WTC11 (cell line): ENCODE measurements around the gene ANO2. TPM values are rescaled to one million over a fixed set of nuclear protein-coding genes. Genes with fewer than 3 reads are reported as not detected.

Experiments used
- ATAC-seq: fragments of 200-7000 bp; cut with Tn5 transposase; 2 replicates; pipeline ENCODE4 v1.10.0; 2021; ENCODE audit warnings: mild to moderate bottlenecking, moderate library complexity
- CTCF ChIA-PET: fragments of 300-600 bp; sonication (Branson Sonifier 250); formaldehyde crosslinking; loops from one replicate; lab custom pipeline; 2021; ENCODE audit warnings: antibody characterized with exemption; lab: Charles Lee
- POLR2A ChIA-PET: fragments of 350-600 bp; sonication (Branson Sonifier 250); formaldehyde crosslinking; loops from one replicate; lab custom pipeline; 2021; ENCODE audit warnings: antibody characterized with exemption; lab: Charles Lee
- DNase-seq: peaks from one replicate; pipeline ENCODE4 v3.0.0; 2021; ENCODE audit warnings: low spot score
- H3K27ac Mint-ChIP-seq: 2 replicates; pipeline ENCODE4 v1.8.0; 2021; ENCODE audit warnings: mixed read lengths
- H3K27me3 Mint-ChIP-seq: 2 replicates; pipeline ENCODE4 v1.8.0; 2021; ENCODE audit warnings: low read depth, mild to moderate bottlenecking, moderate library complexity, mixed read lengths
- H3K36me3 Mint-ChIP-seq: 2 replicates; pipeline ENCODE4 v1.8.0; 2021; ENCODE audit warnings: mixed read lengths
- H3K4me1 Mint-ChIP-seq: 2 replicates; pipeline ENCODE4 v1.8.0; 2022; ENCODE audit warnings: mixed read lengths
- H3K4me3 Mint-ChIP-seq: 2 replicates; pipeline ENCODE4 v1.8.0; 2021; ENCODE audit warnings: mild to moderate bottlenecking, moderate library complexity, mixed read lengths
- H3K9me3 Mint-ChIP-seq: 2 replicates; pipeline ENCODE4 v1.8.0; 2021; ENCODE audit warnings: mixed read lengths
- ATF3 ChIP-seq: sonication (generic); formaldehyde crosslinking; conservative IDR thresholded peaks from 2 replicates; pipeline ENCODE4 v1.8.1; 2022; ENCODE audit warnings: mild to moderate bottlenecking, missing genetic modification reagents
- CDX4 ChIP-seq: fragments of 250-450 bp; sonication (Bioruptor Pico); IDR thresholded peaks from 2 replicates; pipeline ENCODE4 v1.9.0; 2021; ENCODE audit warnings: moderate library complexity, mild to moderate bottlenecking, inconsistent platforms, borderline replicate concordance
- CREM ChIP-seq: sonication (generic); formaldehyde crosslinking; IDR thresholded peaks from 2 replicates; pipeline ENCODE4 v1.8.1; 2022; ENCODE audit warnings: mild to moderate bottlenecking, missing genetic modification reagents, moderate library complexity
- FOXJ3 ChIP-seq: sonication (generic); formaldehyde crosslinking; IDR thresholded peaks from 2 replicates; pipeline ENCODE4 v1.9.0; 2021; ENCODE audit warnings: missing genetic modification reagents, mild to moderate bottlenecking, borderline replicate concordance
- HMGXB4 ChIP-seq: sonication (generic); formaldehyde crosslinking; IDR thresholded peaks from 2 replicates; pipeline ENCODE4 v1.8.1; 2023; ENCODE audit warnings: mild to moderate bottlenecking, moderate library complexity, missing genetic modification reagents
- KAT7 ChIP-seq: sonication (generic); formaldehyde crosslinking; IDR thresholded peaks from 2 replicates; pipeline ENCODE4 v1.8.1; 2023; ENCODE audit warnings: missing genetic modification reagents, mild to moderate bottlenecking, borderline replicate concordance
- MYBL2 ChIP-seq: sonication (generic); formaldehyde crosslinking; IDR thresholded peaks from 2 replicates; pipeline ENCODE4 v1.8.1; 2023; ENCODE audit warnings: mild to moderate bottlenecking, moderate library complexity, missing genetic modification reagents
- NR1H2 ChIP-seq: sonication (generic); formaldehyde crosslinking; IDR thresholded peaks from 2 replicates; pipeline ENCODE4 v1.9.0; 2021; ENCODE audit warnings: mild to moderate bottlenecking, moderate library complexity, missing genetic modification reagents
- PREB ChIP-seq: sonication (generic); formaldehyde crosslinking; IDR thresholded peaks from 2 replicates; pipeline ENCODE4 v1.8.1; 2022; ENCODE audit warnings: mild to moderate bottlenecking, missing genetic modification reagents, moderate library complexity, borderline replicate concordance
- SP1 ChIP-seq: sonication (generic); formaldehyde crosslinking; conservative IDR thresholded peaks from 2 replicates; pipeline ENCODE4 v1.8.1; 2022; ENCODE audit warnings: missing genetic modification reagents
- TEAD4 ChIP-seq: sonication (generic); formaldehyde crosslinking; IDR thresholded peaks from 2 replicates; pipeline ENCODE4 v1.8.0; 2022; ENCODE audit warnings: mild to moderate bottlenecking, missing genetic modification reagents
- ZNF219 ChIP-seq: sonication (generic); formaldehyde crosslinking; IDR thresholded peaks from 2 replicates; pipeline ENCODE4 v1.8.0; 2023; ENCODE audit warnings: missing genetic modification reagents, mild to moderate bottlenecking, borderline replicate concordance
- ZNF317 ChIP-seq: sonication (generic); formaldehyde crosslinking; IDR thresholded peaks from 2 replicates; pipeline ENCODE4 v1.8.1; 2023; ENCODE audit warnings: low read depth, mild to moderate bottlenecking, moderate library complexity, missing genetic modification reagents, borderline replicate concordance
- ZNF423 ChIP-seq: fragments of 250-450 bp; sonication (Bioruptor Pico); IDR thresholded peaks from 2 replicates; pipeline ENCODE4 v2.1.2; 2022; ENCODE audit warnings: mild to moderate bottlenecking, moderate library complexity
- total RNA-seq: library from RNA; stranded (reverse); gene quantifications from 3 replicates; pipeline ENCODE4 v1.2.3, GENCODE V29; 2021
- TF ChIP-seq, protein P1 (sequence below): fragments of 250-450 bp; sonication (Bioruptor Pico); IDR thresholded peaks from 2 replicates; pipeline ENCODE4 v1.9.0; 2021; ENCODE audit warnings: mild to moderate bottlenecking
- TF ChIP-seq, protein P2 (sequence below): sonication (generic); formaldehyde crosslinking; IDR thresholded peaks from 2 replicates; pipeline ENCODE4 v1.8.0; 2022; ENCODE audit warnings: mild to moderate bottlenecking, missing genetic modification reagents
- TF ChIP-seq, protein P3 (sequence below): sonication (generic); formaldehyde crosslinking; IDR thresholded peaks from 2 replicates; pipeline ENCODE4 v1.8.1; 2022; ENCODE audit warnings: missing genetic modification reagents, borderline replicate concordance
- TF ChIP-seq, protein P4 (sequence below): sonication (generic); formaldehyde crosslinking; IDR thresholded peaks from 2 replicates; pipeline ENCODE4 v1.8.1; 2023; ENCODE audit warnings: mild to moderate bottlenecking, missing genetic modification reagents

ANO2 gene
- total RNA-seq, 1 experiment from 2014 or later, result 2.8 TPM

GRCh38 chr12:5777451-5777850, 167.6 kb downstream of the ANO2 start:
- H3K36me3 Mint-ChIP-seq, result no peaks in the 10 kb centered on the region
- H3K9me3 Mint-ChIP-seq, result no peaks in the 10 kb centered on the region
- POLR2A ChIA-PET, result no interaction called here
- H3K4me3 Mint-ChIP-seq, result no peak overlapping the region
- CTCF ChIA-PET, result interaction anchor here (1.7 to 2.1 kb wide), 2 partner anchors 19 to 32 kb away, joined by 4 to 9 read pairs; no protein-coding TSS in a partner anchor
- H3K27me3 Mint-ChIP-seq, result no peaks in the 10 kb centered on the region
- TF ChIP-seq ZNF317 (no peak), PREB (CRISPR knock-in tag) (no peak), MYBL2 (no peak), ZNF423 (CRISPR knock-in tag) (no peak), SP1 (CRISPR knock-in tag) (no peak), HMGXB4 (CRISPR knock-in tag) (no peak)
- TF ChIP-seq, protein P1, sequence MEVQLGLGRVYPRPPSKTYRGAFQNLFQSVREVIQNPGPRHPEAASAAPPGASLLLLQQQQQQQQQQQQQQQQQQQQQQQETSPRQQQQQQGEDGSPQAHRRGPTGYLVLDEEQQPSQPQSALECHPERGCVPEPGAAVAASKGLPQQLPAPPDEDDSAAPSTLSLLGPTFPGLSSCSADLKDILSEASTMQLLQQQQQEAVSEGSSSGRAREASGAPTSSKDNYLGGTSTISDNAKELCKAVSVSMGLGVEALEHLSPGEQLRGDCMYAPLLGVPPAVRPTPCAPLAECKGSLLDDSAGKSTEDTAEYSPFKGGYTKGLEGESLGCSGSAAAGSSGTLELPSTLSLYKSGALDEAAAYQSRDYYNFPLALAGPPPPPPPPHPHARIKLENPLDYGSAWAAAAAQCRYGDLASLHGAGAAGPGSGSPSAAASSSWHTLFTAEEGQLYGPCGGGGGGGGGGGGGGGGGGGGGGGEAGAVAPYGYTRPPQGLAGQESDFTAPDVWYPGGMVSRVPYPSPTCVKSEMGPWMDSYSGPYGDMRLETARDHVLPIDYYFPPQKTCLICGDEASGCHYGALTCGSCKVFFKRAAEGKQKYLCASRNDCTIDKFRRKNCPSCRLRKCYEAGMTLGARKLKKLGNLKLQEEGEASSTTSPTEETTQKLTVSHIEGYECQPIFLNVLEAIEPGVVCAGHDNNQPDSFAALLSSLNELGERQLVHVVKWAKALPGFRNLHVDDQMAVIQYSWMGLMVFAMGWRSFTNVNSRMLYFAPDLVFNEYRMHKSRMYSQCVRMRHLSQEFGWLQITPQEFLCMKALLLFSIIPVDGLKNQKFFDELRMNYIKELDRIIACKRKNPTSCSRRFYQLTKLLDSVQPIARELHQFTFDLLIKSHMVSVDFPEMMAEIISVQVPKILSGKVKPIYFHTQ, result no peak
- TF ChIP-seq, protein P2, sequence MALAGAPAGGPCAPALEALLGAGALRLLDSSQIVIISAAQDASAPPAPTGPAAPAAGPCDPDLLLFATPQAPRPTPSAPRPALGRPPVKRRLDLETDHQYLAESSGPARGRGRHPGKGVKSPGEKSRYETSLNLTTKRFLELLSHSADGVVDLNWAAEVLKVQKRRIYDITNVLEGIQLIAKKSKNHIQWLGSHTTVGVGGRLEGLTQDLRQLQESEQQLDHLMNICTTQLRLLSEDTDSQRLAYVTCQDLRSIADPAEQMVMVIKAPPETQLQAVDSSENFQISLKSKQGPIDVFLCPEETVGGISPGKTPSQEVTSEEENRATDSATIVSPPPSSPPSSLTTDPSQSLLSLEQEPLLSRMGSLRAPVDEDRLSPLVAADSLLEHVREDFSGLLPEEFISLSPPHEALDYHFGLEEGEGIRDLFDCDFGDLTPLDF (CRISPR knock-in tag), result no peak
- ATAC-seq, result no peak
- DNase-seq, result no peak
- no peaks in the 10 kb centered on the region for H3K4me1 Mint-ChIP-seq
- H3K27ac Mint-ChIP-seq, result no peak overlapping the region

DNA sequence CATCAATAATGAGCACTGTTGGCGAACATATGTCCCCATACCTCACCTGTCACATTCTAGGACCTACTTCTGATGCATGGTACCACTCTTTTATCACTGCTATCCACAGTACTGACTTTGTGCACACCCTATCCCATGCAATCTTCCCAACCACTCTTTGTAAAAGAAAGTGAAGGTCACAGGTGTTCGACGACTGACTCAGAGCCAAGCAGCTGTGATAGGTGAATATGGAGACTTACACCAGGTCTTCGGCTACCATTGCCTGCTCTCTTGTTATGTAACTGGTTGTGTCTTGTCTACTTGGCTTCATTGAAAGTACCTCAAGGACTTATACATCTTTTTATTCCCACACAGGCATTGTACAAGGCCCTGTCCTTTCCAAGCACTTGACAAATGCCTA, 169.0 kb downstream of the ANO2 start:
- H3K9me3 Mint-ChIP-seq, result no peaks in the 10 kb centered on the region
- H3K4me1 Mint-ChIP-seq, result no peaks in the 10 kb centered on the region
- H3K4me3 Mint-ChIP-seq, result no peak overlapping the region
- DNase-seq, result no peak
- ChIA-PET POLR2A (no interaction called here), CTCF (interaction anchor here (1.7 to 2.1 kb wide), 2 partner anchors 21 to 31 kb away, joined by 4 to 9 read pairs; no protein-coding TSS in a partner anchor)
- H3K27ac Mint-ChIP-seq, result no peak overlapping the region
- ATAC-seq, result no peak
- no peaks in the 10 kb centered on the region for H3K27me3 Mint-ChIP-seq
- H3K36me3 Mint-ChIP-seq, result no peaks in the 10 kb centered on the region
- TF ChIP-seq ZNF219 (CRISPR knock-in tag), result no peak
- TF ChIP-seq CDX4, result no peak
- no peak for TF ChIP-seq TEAD4 (CRISPR knock-in tag)
- no peak for TF ChIP-seq FOXJ3
- TF ChIP-seq, protein P3, sequence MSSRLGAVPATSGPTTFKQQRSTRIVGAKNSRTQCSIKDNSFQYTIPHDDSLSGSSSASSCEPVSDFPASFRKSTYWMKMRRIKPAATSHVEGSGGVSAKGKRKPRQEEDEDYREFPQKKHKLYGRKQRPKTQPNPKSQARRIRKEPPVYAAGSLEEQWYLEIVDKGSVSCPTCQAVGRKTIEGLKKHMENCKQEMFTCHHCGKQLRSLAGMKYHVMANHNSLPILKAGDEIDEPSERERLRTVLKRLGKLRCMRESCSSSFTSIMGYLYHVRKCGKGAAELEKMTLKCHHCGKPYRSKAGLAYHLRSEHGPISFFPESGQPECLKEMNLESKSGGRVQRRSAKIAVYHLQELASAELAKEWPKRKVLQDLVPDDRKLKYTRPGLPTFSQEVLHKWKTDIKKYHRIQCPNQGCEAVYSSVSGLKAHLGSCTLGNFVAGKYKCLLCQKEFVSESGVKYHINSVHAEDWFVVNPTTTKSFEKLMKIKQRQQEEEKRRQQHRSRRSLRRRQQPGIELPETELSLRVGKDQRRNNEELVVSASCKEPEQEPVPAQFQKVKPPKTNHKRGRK (CRISPR knock-in tag), result no peak
- TF ChIP-seq ATF3 (CRISPR knock-in tag), result no peak
- TF ChIP-seq, protein P4, sequence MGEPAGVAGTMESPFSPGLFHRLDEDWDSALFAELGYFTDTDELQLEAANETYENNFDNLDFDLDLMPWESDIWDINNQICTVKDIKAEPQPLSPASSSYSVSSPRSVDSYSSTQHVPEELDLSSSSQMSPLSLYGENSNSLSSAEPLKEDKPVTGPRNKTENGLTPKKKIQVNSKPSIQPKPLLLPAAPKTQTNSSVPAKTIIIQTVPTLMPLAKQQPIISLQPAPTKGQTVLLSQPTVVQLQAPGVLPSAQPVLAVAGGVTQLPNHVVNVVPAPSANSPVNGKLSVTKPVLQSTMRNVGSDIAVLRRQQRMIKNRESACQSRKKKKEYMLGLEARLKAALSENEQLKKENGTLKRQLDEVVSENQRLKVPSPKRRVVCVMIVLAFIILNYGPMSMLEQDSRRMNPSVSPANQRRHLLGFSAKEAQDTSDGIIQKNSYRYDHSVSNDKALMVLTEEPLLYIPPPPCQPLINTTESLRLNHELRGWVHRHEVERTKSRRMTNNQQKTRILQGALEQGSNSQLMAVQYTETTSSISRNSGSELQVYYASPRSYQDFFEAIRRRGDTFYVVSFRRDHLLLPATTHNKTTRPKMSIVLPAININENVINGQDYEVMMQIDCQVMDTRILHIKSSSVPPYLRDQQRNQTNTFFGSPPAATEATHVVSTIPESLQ (CRISPR knock-in tag), result no peak
- TF ChIP-seq KAT7, result no peak
- TF ChIP-seq, protein P2 (CRISPR knock-in tag), result no peak
- no peak for TF ChIP-seq NR1H2
- TF ChIP-seq CREM (CRISPR knock-in tag), result no peak
